ENCODE measurements around the gene REL.

DNA sequence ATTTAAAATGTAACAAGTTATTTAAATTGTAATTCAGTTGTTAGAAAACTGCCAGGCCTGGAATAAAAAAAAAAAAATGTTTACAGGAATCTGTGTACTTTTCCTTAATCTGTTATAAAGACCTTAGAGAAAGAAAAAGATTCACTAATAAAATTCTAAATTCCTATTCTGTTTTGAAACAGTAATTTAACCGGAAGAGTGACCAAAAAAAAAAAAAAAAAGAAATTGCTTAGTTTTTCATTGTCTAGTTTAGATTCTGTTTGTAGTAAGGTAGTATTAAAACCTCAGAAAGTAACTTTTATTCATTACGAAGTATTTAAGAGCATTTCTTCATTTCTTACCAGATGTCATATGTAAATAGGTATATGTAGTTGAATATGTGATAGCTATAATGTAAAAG is 2.5 kb downstream of the REL start:
- TF ChIP-seq, protein P1, sequence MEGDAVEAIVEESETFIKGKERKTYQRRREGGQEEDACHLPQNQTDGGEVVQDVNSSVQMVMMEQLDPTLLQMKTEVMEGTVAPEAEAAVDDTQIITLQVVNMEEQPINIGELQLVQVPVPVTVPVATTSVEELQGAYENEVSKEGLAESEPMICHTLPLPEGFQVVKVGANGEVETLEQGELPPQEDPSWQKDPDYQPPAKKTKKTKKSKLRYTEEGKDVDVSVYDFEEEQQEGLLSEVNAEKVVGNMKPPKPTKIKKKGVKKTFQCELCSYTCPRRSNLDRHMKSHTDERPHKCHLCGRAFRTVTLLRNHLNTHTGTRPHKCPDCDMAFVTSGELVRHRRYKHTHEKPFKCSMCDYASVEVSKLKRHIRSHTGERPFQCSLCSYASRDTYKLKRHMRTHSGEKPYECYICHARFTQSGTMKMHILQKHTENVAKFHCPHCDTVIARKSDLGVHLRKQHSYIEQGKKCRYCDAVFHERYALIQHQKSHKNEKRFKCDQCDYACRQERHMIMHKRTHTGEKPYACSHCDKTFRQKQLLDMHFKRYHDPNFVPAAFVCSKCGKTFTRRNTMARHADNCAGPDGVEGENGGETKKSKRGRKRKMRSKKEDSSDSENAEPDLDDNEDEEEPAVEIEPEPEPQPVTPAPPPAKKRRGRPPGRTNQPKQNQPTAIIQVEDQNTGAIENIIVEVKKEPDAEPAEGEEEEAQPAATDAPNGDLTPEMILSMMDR (tag by site-specific recombination; IDR thresholded peaks at IDR 0.05), result no peak
- no peak for TF ChIP-seq ZNF530 (tag by site-specific recombination; IDR thresholded peaks at IDR 0.05; ENCODE audit: low read depth)

All from HEK293 (cell line).